ENCODE data around the gene TPP1. TPM values are rescaled to one million over a fixed set of nuclear protein-coding genes. Genes with fewer than 3 reads are reported as not detected.

The TPP1 gene
- total and polyA plus RNA-seq, 2 of the 13 experiments (the other 11 are each of a cell fraction or from before 2014, with no cell fraction given): 13.9 to 74.6 TPM

- TF ChIP-seq SMYD3 (CRISPR knock-in tag; IDR thresholded peaks at IDR 0.05) (no peak), ZNF788 (CRISPR knock-in tag; IDR thresholded peaks at IDR 0.05; ENCODE audit: borderline replicate concordance) (peak; percentile 40; the same call in 1 of the 2 replicates), ZNF350 (CRISPR knock-in tag; IDR thresholded peaks at IDR 0.05; ENCODE audit: borderline replicate concordance, low read depth) (peak; percentile 42; the same call in 1 of the 2 replicates), TFDP1 (CRISPR knock-in tag; IDR thresholded peaks at IDR 0.05; ENCODE audit: borderline replicate concordance) (no peak; the same call in 1 of the 2 replicates), ZSCAN31 (CRISPR knock-in tag; IDR thresholded peaks at IDR 0.05; ENCODE audit: low read depth) (no peak), ZNF761 (CRISPR knock-in tag; conservative IDR thresholded peaks at IDR 0.05) (no peak), MED13 (CRISPR knock-in tag; IDR thresholded peaks at IDR 0.05) (0 out of 2 replicates have a peak, but pooled peaks have one; percentile 38), SYNCRIP (IDR thresholded peaks at IDR 0.05; ENCODE audit: insufficient read depth, low read depth, low read length) (no peak), NBN (conservative IDR thresholded peaks at IDR 0.05) (no peak), SALL2 (CRISPR knock-in tag; IDR thresholded peaks at IDR 0.05) (peak; percentile 47; the same call in 1 of the 2 replicates), ZNF317 (CRISPR knock-in tag; IDR thresholded peaks at IDR 0.05) (no peak), SETDB1 (CRISPR knock-in tag; IDR thresholded peaks at IDR 0.05; ENCODE audit: borderline replicate concordance) (no peak), HNRNPLL (IDR thresholded peaks at IDR 0.05; ENCODE audit: low read depth, low read length, poor library complexity, severe bottlenecking) (no peak), FOXA1 (IDR thresholded peaks at IDR 0.05) (no peak), FOXA1 (CRISPR knock-in tag; IDR thresholded peaks at IDR 0.05) (no peak), ZNF598 (CRISPR knock-in tag; IDR thresholded peaks at IDR 0.05; ENCODE audit: borderline replicate concordance) (0 out of 2 replicates have a peak, but pooled peaks have one; percentile 28), RBFOX2 (IDR thresholded peaks at IDR 0.05; ENCODE audit: low read depth, low read length) (peak; percentile 53; the same call in 1 of the 2 replicates), ZEB1 (IDR thresholded peaks at IDR 0.05; ENCODE audit: insufficient replicate concordance, low read depth) (no peak), RARA (CRISPR knock-in tag; IDR thresholded peaks at IDR 0.05) (0 out of 2 replicates have a peak, but pooled peaks have one; percentile 4), ZNF234 (CRISPR knock-in tag; conservative IDR thresholded peaks at IDR 0.05) (no peak), MIER2 (CRISPR knock-in tag; IDR thresholded peaks at IDR 0.05) (no peak), ZNF124 (CRISPR knock-in tag; IDR thresholded peaks at IDR 0.05) (no peak), ZNF253 (CRISPR knock-in tag; IDR thresholded peaks at IDR 0.05; ENCODE audit: borderline replicate concordance) (0 out of 2 replicates have a peak, but pooled peaks have one; percentile 39)
- TF ChIP-seq, protein P1, sequence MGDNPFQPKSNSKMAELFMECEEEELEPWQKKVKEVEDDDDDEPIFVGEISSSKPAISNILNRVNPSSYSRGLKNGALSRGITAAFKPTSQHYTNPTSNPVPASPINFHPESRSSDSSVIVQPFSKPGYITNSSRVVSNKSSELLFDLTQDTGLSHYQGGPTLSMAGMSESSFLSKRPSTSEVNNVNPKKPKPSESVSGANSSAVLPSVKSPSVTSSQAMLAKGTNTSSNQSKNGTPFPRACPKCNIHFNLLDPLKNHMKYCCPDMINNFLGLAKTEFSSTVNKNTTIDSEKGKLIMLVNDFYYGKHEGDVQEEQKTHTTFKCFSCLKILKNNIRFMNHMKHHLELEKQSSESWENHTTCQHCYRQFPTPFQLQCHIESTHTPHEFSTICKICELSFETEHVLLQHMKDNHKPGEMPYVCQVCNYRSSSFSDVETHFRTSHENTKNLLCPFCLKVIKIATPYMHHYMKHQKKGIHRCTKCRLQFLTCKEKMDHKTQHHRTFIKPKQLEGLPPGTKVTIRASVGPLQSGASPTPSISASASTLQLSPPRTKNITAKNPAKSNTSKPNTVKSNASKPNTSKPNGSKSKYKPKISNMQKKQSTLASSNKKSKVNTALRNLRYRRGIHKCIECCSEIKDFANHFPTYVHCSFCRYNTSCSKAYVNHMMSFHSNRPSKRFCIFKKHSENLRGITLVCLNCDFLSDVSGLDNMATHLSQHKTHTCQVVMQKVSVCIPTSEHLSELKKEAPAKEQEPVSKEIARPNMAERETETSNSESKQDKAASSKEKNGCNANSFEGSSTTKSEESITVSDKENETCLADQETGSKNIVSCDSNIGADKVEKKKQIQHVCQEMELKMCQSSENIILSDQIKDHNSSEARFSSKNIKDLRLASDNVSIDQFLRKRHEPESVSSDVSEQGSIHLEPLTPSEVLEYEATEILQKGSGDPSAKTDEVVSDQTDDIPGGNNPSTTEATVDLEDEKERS (CRISPR knock-in tag; IDR thresholded peaks at IDR 0.05): no peak
- TF ChIP-seq, protein P2, sequence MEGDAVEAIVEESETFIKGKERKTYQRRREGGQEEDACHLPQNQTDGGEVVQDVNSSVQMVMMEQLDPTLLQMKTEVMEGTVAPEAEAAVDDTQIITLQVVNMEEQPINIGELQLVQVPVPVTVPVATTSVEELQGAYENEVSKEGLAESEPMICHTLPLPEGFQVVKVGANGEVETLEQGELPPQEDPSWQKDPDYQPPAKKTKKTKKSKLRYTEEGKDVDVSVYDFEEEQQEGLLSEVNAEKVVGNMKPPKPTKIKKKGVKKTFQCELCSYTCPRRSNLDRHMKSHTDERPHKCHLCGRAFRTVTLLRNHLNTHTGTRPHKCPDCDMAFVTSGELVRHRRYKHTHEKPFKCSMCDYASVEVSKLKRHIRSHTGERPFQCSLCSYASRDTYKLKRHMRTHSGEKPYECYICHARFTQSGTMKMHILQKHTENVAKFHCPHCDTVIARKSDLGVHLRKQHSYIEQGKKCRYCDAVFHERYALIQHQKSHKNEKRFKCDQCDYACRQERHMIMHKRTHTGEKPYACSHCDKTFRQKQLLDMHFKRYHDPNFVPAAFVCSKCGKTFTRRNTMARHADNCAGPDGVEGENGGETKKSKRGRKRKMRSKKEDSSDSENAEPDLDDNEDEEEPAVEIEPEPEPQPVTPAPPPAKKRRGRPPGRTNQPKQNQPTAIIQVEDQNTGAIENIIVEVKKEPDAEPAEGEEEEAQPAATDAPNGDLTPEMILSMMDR (CRISPR knock-in tag; IDR thresholded peaks at IDR 0.05): peak; percentile 18; the same call in 1 of the 2 replicates
Measured at GRCh38 chr11:6619004-6619745, at the start of gene TPP1 (continued).

Measured in HepG2 (cell line).